Measurements from ENCODE around the gene TPD52L2.

TPD52L2 gene

DNA sequence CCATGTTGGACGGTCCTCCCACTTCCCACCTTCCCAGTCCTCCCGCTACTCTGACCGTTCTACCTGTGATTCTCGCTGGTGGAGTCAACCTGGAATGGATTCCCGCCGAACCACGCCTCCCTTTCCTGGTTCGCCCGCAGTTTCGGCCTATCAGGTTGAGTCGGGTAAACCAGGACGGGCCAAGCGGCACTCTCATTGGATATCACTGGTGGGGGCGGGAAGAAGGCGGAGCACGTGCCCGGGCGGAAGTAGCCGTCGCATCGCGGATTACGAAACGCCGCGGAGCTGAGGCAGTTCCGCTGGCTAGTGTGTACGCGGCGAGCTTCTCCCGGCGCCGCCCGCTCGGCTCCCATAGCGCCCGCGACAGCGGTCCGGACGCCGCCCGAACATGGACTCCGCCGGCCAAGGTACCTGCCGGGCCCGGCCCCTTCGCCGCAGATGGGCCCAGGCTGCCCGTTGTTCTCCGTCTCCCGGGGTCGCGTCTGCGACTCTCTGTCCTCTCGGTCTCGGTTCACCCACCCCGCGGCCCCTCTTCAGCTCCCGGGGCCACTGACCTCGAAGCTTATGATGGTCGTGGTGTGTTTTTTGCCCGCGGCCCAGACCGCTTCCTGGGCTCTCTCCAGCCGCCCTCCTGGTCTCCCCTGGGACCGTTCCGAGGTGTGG lies at the start of gene TPD52L2:
TSS of gene TPD52L2 (plus strand) at position 293 of the 663 bp plus-strand sequence. CDS start at position 389, 96 bp downstream.
- DNase-seq (ENCODE audit: low spot score), result peak; percentile 97

- no peak for DNase-seq (ENCODE audit: low spot score)
Measured at GRCh38 chr20:63815615-63816253, 49.3 kb upstream of the TPD52L2 start.

DNA sequence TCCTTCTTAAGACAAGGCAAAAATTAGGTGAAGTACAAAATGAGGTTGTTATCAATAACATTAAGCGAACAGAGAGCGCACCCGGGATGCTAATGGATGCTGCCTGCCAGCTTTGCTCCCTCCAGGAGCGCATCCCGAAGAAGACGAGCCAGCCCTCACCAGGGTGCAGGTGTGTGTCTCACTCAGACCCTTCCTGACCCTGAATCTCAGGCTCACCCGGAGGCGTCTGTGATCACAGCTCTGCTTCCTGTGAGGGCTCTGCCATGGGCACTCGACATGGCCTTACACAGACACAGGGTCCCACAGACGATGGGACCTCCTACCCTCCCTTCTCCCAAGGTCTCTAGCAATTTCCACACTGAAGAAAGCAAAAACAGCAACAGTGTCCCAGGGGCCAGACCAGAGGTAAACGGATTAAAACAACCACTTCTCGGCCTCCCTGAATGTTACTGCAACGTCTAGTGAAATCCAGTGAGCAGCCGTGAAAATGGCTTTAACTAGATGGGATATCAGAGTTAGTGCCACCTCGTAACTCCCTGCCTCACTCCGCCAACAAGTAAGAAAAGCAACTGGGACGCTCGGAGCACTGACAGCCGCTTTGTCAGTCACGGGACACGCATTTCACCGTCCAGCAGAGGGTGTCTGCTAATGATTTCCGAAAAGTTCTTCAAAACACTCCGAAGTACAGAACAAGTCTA lies 45.7 kb upstream of the TPD52L2 start:
- no peak for DNase-seq (ENCODE audit: low spot score)

DNA sequence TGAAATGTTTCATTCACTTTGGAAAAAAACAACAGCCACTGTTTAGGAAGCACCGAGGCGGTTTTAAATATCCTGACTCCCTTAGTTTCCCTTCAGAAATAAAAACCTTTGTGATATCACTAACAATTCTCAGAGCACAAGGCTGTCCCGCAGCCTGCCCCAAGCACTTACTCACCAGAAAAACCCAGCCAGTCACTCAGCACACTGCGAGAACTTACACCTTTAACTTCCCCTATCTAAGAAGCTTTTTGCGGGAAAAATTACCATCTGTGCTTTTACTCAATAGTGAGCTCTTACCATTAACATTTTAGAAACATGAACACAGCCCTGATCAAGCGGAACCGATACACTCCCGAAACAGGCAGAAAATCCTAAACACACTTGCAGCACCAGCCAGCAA lies 43.3 kb upstream of the TPD52L2 start:
- no peak for DNase-seq (ENCODE audit: low spot score)

DNA sequence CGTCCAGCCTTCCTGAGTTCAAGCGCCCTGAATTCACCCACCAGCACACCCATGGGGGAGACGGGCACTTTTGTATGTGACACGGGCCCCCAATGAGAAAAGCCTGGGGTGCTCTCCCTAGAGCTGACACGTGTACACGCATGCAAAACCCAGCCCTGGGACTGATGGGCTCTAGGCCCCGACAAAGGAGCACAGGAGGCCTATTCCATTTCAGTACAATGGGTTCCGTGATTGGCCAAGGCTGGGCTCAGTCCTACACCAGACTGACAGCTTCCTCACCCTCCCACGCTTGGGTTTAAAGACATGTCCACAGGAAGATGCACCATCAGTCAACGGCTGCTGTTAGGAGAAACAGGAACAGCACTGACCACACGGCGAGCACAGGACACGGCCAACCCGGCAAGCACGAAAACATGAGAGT lies 42.8 kb upstream of the TPD52L2 start:
- DNase-seq (ENCODE audit: low spot score), result no peak

DNA sequence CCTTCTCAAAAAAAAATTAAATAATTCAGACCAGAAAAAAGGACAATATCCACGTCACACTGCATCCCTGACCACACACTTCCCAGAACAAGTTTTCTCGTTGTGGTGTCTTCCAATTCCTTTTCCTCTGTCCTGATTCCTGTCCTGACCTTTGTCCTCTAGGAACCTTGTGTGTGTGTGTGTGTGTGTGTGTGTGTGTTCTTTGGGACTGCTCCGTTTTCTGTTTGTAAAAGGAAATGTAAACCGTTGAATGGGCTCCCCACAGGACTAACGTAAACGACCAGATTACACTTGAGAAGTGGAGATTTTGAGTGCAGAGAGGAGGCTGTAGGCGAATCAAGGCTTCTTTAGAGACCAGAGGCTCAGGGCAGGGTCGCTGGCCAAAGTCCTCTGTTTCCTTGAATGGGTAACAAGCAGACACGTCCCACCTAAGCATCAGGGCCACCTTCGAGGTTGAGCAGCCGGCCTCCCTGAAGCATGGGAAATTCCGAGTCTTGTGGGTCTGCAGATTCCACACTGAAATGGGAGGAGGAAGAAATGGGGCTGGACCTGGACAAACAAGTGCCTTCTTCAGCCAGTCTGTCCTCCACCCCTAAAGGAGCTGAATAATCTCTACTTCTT lies 41.3 kb upstream of the TPD52L2 start:
- DNase-seq (ENCODE audit: low spot score), result no peak

DNA sequence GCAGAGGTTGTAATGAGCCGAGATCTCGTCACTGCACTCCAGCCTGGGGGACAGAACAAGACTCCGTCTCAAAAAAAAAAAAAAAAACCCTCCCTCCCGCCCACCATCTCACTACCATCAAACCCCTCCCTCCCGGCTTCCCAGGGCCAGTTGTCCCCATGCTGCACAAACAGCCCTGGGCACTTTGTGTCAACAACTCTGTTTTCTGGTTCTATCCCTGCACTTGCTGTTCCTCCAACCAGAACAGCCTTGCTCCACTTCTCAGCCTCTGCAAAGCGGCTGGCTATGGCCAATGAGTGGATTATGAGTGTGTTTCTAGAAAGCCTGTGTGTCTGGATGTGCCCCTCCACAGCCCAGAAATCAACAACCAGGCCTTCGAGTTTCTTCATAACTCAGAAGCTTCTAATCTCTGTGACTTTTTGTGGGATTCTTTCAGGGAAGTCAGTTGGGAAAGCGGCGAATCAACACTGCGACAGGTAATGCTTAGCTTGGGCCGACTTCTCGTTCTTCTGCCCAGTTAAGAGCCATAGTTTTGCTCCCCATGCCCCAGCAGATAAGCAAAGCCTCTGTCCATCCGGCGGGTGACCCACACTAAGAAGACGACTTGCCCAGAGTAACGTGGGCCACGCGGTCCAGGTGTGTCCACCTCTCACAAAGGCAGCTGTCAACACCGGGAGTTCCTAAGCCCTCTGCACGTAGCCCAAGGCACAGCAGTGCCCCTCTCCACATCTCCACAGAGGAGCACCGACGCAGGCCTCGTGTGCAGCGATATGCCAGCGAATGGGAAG lies 39.5 kb upstream of the TPD52L2 start:
- DNase-seq (ENCODE audit: low spot score), result no peak

GRCh38 chr20:63826753-63827152 lies 38.3 kb upstream of the TPD52L2 start:
- no peak for DNase-seq (ENCODE audit: low spot score)

DNA sequence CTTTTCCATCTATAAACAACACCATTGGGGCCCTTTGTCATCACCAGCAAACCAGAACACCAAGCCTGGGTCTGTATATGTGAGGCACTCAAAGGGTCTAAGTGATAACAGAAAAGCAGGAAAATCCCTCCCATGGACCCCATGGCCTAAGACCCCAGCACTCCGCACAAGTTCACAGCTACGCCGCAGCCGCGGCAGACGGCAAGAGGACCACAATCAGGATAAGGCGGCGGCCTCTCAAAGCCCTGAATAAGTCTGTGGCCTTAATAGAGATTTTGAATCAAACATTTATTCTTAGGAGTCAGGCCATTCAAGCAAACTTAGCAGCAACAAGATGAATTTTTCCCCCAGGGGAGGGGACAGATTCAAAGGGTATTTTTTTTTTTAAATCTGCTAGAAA lies 36.9 kb upstream of the TPD52L2 start:
- no peak for DNase-seq (ENCODE audit: low spot score)

DNA sequence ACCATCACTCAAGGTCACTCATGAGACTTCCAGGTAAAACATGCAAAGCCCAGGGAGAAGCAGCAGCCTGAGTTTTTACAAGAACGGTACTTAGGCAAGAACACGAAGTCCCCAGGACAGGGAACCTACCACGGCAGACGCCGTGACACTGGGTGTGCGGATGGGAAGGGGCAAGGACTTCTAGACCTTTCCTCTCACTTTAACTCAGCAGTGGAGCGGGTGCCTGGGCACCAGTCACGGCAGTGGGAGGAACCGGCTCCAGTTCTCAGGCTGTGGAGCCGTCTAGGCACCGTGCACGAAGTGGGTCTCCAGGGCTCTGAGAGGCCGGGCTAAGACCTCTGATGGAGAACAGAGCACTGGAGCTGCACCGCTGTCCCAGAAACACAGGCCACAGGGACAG lies 36.5 kb upstream of the TPD52L2 start:
- no peak for DNase-seq (ENCODE audit: low spot score)

DNA sequence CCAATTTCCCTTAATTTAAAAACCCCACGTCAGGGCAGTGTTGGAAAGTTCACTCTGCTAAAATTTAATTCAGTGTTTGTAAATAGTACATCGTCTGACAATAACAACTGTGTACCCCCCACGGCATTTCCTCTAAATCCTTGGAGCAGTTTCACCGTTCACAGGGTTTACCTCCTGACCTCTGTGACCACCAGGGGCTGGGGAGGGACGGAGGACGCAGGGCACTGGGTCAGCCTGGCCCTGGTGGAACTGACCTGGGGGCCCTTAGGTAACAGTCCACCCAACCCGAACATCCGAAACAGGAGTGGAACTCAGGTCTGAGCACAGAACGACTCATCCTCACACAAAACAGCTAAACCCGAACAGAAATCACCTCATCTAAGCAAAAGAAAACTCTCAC lies 36.1 kb upstream of the TPD52L2 start:
- DNase-seq (ENCODE audit: low spot score), result no peak

DNA sequence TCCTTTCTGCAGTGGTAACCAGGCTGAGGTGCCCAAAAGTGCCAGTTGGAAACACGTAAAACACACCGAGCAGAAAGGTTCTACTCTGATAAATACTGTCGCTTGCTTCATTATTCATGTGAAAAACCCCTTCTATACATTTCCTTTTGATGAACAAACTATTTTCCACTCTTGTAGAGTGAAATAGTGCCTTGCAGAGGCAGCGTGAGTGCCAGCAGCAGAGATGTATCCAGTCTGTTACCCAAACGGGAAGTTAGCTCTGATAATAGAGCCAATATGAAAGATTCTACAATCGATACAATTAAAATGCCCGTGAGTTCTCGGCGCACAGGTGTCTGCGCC lies 35.5 kb upstream of the TPD52L2 start:
- no peak for DNase-seq (ENCODE audit: low spot score)

- DNase-seq (ENCODE audit: low spot score), result no peak
Measured at GRCh38 chr20:63829945-63830835, 34.9 kb upstream of the TPD52L2 start.

DNA sequence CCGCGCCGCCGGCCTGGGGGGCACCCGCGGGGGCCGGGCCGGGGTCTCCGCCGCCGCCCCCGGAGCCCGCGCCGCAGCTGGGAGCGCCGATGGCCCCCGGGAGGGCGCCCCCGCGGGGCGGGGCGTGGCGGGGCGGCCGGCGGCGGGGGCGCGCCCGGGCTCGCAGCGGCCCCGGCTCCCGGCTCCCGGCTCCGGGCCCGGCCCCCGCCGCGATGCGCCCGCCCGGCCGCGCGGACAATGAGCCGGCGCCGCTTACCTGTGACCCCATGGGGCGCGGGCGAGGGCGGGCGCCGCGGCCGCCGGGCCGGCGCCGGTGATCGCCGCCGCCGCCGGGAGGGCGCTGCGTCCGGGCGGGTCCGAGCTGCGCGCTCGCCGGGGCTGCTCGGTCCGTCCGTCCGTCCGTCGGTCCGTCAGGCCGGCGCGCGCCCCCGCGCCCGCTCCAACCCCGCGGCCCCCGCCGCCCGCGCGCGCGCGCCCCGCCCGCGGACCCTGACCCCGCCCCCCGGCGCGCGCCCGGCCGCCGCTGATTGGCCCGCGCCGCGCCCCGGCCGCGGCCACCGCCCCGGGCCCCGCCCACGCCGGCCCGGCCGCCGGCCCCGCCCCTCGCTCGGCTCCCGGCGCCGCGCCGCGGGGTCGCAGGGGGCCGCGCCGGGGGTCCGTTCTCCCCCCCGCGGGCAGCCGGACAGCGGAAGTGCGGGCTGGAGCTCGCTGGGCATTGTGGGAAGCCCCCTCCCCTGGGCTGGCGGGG lies 34.1 kb upstream of the TPD52L2 start, which contains the start of gene ZBTB46:
TSS of gene ZBTB46 (minus strand) at position 424 of the 748 bp plus-strand sequence. CDS start 40,507 bp downstream, outside the sequence.
- no peak for DNase-seq (ENCODE audit: low spot score)

GRCh38 chr20:63831646-63831992 lies 33.5 kb upstream of the TPD52L2 start:
- no peak for DNase-seq (ENCODE audit: low spot score)

DNA sequence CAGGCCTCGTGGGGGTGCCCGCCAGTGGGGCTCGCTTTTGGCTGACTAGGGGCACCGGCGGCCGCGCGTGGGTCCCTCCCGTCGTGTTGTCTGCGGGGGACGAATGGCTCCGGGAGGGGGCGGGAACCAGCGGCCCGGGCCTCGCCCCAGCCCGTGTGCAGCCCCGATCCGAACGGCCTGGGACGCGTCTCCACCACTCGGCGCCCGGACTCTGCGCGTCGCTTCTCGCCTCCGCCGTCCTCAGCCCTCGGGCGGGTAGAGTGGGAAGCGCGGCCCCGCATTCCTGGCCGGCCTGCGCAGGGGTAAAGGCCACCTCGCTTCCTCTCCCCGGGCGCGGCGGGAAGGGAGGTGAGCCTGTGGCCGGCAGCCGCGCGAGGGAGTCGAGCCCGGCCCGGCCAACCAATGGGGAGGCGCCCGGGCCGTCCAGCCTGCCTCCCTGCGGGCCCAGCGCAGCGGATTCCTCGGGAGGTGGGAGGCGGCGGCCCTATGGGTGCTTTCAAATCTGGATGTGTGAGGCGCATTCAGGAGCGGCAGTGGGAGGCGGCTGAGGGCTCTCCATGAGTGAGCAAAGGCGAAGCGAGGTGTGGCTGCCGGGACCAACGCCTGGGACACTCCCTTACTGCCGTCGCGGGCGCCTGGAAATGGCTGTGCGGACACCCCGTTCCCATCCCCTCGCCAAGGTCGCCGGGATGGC lies 32.9 kb upstream of the TPD52L2 start:
- no peak for DNase-seq (ENCODE audit: low spot score)

DNA sequence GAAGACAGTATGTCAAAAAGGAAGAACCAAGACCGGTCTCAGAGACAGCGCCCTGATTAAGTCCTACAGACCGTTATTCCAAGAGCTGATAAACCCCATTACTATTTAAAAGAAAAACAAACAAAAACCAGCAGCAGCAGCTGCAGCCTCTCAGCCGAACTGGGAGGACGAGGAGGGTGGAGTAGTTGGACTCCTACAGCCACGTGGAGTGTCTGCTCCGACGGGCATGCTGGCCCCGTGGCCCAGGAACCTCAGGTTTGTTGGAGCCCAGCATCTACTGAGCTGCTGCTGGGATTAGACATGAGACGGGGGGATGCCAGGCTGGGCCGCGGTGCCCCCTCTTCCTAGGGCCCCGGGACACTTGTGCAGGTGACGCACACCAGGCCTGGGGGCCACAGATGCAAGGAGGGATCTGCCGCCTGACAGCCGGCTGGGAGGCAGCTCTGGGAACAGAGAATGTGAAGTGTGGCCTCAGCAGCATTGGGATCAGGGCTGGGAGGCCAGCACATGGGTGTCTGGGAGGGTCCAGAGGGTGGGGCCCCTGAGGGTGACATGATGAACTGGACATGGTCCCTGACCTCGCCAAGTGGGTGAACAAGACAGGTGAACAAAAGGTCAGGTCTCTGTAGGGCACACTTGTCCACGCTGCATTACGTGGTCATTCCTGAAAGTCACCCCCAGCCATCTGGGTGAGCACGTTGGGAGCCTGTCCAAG lies 31.1 kb upstream of the TPD52L2 start:
- DNase-seq (ENCODE audit: low spot score), result no peak

DNA sequence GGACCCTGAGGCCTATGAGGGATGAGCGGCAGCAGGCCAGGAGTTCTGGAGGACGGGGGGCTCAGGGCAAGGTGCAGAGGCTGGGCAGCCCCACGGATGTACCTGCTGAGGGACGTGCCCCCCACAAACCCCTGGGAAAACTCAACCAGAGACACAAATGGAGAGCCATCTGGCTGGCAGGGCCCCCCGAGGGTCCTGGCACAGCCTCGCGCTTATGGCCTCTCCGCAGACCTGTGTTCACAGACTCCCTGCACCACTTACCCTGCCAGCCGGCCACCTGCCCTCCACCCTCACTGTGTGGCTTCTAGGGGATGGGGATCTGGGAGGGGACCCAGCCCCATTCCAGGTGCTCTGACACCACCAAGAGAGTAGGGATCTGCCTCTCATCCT lies 30.6 kb upstream of the TPD52L2 start:
- DNase-seq (ENCODE audit: low spot score), result no peak
